ENCODE measurements around the gene GLIS2. TPM values are rescaled to one million over a fixed set of nuclear protein-coding genes. Genes with fewer than 3 reads are reported as not detected.

Gene GLIS2
- 14.1 and 21.4 TPM in 2 replicates for total RNA-seq

GRCh38 chr16:4315186-4316107 lies at the start of gene GLIS2:
Gene GLIS2, plus strand, starts transcription at chr16:4316067. Its CDS starts 16,214 bp downstream, at chr16:4332281.

GRCh38 chr16:4350787-4351659 lies 35.2 kb downstream of the GLIS2 start, which contains the start of gene PAM16:
Gene PAM16, minus strand, starts transcription at chr16:4351321. Its CDS starts 87 bp downstream, at chr16:4351234.

GRCh38 chr16:4371357-4372000 lies 55.6 kb downstream of the GLIS2 start, which contains the start of gene VASN:
Gene VASN, plus strand, starts transcription at chr16:4371848. Its CDS starts 9,030 bp downstream, at chr16:4380878.

Other genes with a start within 250 kb of the GLIS2 start
- 23.6 and 30.2 TPM in 2 replicates for gene ADCY9, start 199.6 kb upstream of the GLIS2 start, total RNA-seq
- 0.68 TPM in 1 of 2 replicates, not detected in the other for gene SRL, start 74.0 kb upstream of the GLIS2 start, total RNA-seq
- gene TFAP4, start 43.0 kb upstream of the GLIS2 start, total RNA-seq = 5.7 and 10.0 TPM in 2 replicates
- 31.7 and 44.6 TPM in 2 replicates for gene PAM16, start 35.3 kb downstream of the GLIS2 start, total RNA-seq
- gene VASN, start 55.8 kb downstream of the GLIS2 start, total RNA-seq = 214 and 253 TPM in 2 replicates
- gene CORO7, start 100.5 kb downstream of the GLIS2 start, total RNA-seq = 8.2 and 18.6 TPM in 2 replicates
- gene DNAJA3, start 109.8 kb downstream of the GLIS2 start, total RNA-seq = 26.0 and 32.7 TPM in 2 replicates
- 54.6 and 55.6 TPM in 2 replicates for gene NMRAL1, start 158.6 kb downstream of the GLIS2 start, total RNA-seq
- 39.6 and 52.2 TPM in 2 replicates for gene HMOX2, start 160.3 kb downstream of the GLIS2 start, total RNA-seq
- gene CDIP1, start 222.7 kb downstream of the GLIS2 start, total RNA-seq = 16.5 and 18.2 TPM in 2 replicates
- gene C16orf96, start 240.3 kb downstream of the GLIS2 start, total RNA-seq = 0.09 TPM in 1 of 2 replicates, not detected in the other

Measured in pericardium fibroblast (primary cell).